Endothelial cell of umbilical vein (primary cell): ENCODE results near the gene RALGAPA1. TPM values are rescaled to one million over a fixed set of nuclear protein-coding genes. Genes with fewer than 3 reads are reported as not detected.

ENCODE experiments used
- BruUV-seq: library from RNA; stranded (reverse); fragments of 400-500 nt; replicated peaks from 2 replicates; lab custom pipeline; 2021; lab: Mats Ljungman, UMichigan
- CTCF ChIA-PET: fragments of 300-600, 350-600 bp; sonication (Branson Sonifier 250); formaldehyde crosslinking; loops from one replicate; lab custom pipeline; 2021; ENCODE audit warnings: antibody characterized with exemption, inconsistent platforms; lab: Charles Lee
- POLR2A ChIA-PET: fragments of 300-600, 350-600 bp; sonication (Branson Sonifier 250); formaldehyde crosslinking; loops from one replicate; lab custom pipeline; 2021; ENCODE audit warnings: antibody characterized with exemption, inconsistent platforms; lab: Charles Lee
- DNase-seq: peaks from one replicate; pipeline ENCODE4 v3.0.0-alpha.2; 2011; ENCODE audit warnings: low read depth, low spot score
- FAIRE-seq: peaks from 2 replicates; lab custom pipeline; 2011; peaks lifted over from hg19 to GRCh38; lab: Jason Lieb, UNC
- H2AFZ ChIP-seq: 2 replicates; pipeline ENCODE4 v1.6.0; 2012; ENCODE audit warnings: low read depth, low read length, control low read depth, inconsistent platforms
- H3K27ac ChIP-seq: 2 replicates; pipeline ENCODE4 v1.5.1; 2011; ENCODE audit warnings: low read depth, mild to moderate bottlenecking, control low read depth, low read length, moderate library complexity; ENCODE audit not compliant: insufficient read depth
- H3K27me3 ChIP-seq, 2 experiments: 2 replicates each; pipeline versions ENCODE4 v1.6.0 to v1.6.1; 2011; ENCODE audit warnings: low read length in 2 of 2, mixed read lengths in 1 of 2; ENCODE audit not compliant: control insufficient read depth in 2 of 2, insufficient read depth in 2 of 2
- H3K36me3 ChIP-seq, 2 experiments: 2 replicates in 1 of 2; 3 replicates in 1 of 2; pipeline ENCODE4 v1.5.1; 2011; ENCODE audit warnings: low read length in 2 of 2, mild to moderate bottlenecking in 1 of 2, moderate library complexity in 1 of 2; ENCODE audit not compliant: control insufficient read depth in 2 of 2, insufficient read depth in 2 of 2; ENCODE audit errors: extremely low read depth in 1 of 2
- H3K4me1 ChIP-seq: 3 replicates; pipeline ENCODE4 v1.5.1; 2011; ENCODE audit warnings: mild to moderate bottlenecking, low read length; ENCODE audit not compliant: control insufficient read depth, insufficient read depth; ENCODE audit errors: extremely low read depth
- H3K4me2 ChIP-seq: 2 replicates; pipeline ENCODE4 v1.6.1; 2011; ENCODE audit warnings: low read length, control low read depth, mixed read lengths; ENCODE audit not compliant: insufficient read depth
- H3K4me3 ChIP-seq, 3 experiments: fragments of 200-600 bp in 1 of 3; sonication (generic), shearing (Covaris generic) in 1 of 3; replicated peaks in 1 of 3; 2 replicates each; pipeline ENCODE4 v1.5.1; 2011 to 2016; ENCODE audit warnings: control low read depth in 3 of 3, low read length in 3 of 3, mild to moderate bottlenecking in 2 of 3, inconsistent platforms in 1 of 3, low read depth in 1 of 3, moderate library complexity in 1 of 3; ENCODE audit not compliant: insufficient read depth in 1 of 3
- H3K79me2 ChIP-seq: 2 replicates; pipeline ENCODE4 v1.6.0; 2012; ENCODE audit warnings: low read length, inconsistent platforms; ENCODE audit not compliant: control insufficient read depth, insufficient read depth
- H3K9ac ChIP-seq: replicated peaks from 2 replicates; pipeline ENCODE3; 2011; ENCODE audit warnings: low read length, control low read depth; ENCODE audit not compliant: insufficient read depth; ENCODE audit errors: extremely low read depth
- H3K9me1 ChIP-seq: replicated peaks from 3 replicates; pipeline ENCODE4 v1.6.0; 2011; ENCODE audit warnings: mild to moderate bottlenecking, low read length; ENCODE audit not compliant: control insufficient read depth, insufficient read depth; ENCODE audit errors: extremely low read depth
- H3K9me3 ChIP-seq: replicated peaks from 2 replicates; pipeline ENCODE4 v1.5.1; 2012; ENCODE audit warnings: low read length, inconsistent platforms; ENCODE audit not compliant: control insufficient read depth, insufficient read depth
- H4K20me1 ChIP-seq: replicated peaks from 2 replicates; pipeline ENCODE3; 2011; ENCODE audit warnings: mild to moderate bottlenecking, low read length; ENCODE audit not compliant: control insufficient read depth, insufficient read depth; ENCODE audit errors: extremely low read depth
- FOS ChIP-seq: IDR thresholded peaks from 2 replicates; pipeline ENCODE4 v1.6.1; 2011; ENCODE audit warnings: mild to moderate bottlenecking, low read length, moderate library complexity, borderline replicate concordance; ENCODE audit not compliant: insufficient read depth
- JUN ChIP-seq: IDR thresholded peaks from 2 replicates; pipeline ENCODE4 v1.6.1; 2011; ENCODE audit warnings: borderline replicate concordance, low read depth; ENCODE audit not compliant: insufficient read length, insufficient read depth
- MYC ChIP-seq: IDR thresholded peaks from one replicate; pipeline ENCODE4 v1.6.1; 2011; ENCODE audit warnings: mild to moderate bottlenecking, low read depth, low read length
- POLR2A ChIP-seq: IDR thresholded peaks from 2 replicates; pipeline ENCODE4 v1.6.1; 2012; ENCODE audit warnings: low read depth, mild to moderate bottlenecking, control low read depth, low read length
- dilution Hi-C: fragments of 300-500 bp; cut with MboI; formaldehyde crosslinking; loops from one replicate; pipeline ENCODE4 v1.15.0; 2019; ENCODE audit warnings: low sequenced_read_pairs; ENCODE audit not compliant: extremely low pct_ligation_motif_present
- intact Hi-C: fragments of 100-400 bp; cut with micrococcal nuclease; formaldehyde crosslinking; loops from one replicate; pipeline ENCODE4 v1.10.0; 2022
- polyA plus RNA-seq, 4 experiments: library from polyadenylated mRNA; depleted of rRNA in 3 of 4; stranded (reverse) in 3 of 4; unstranded in 1 of 4; fragments of >200 nt; gene quantifications; 2 replicates each; pipeline versions ENCODE4 v1.2.1 to v1.2.3, GENCODE V29; 2011 to 2012; ENCODE audit warnings: missing spikeins in 1 of 4
- total RNA-seq: library from RNA; stranded (reverse); gene quantifications from 2 replicates; pipeline ENCODE4 v1.2.3, GENCODE V29; 2021
- TF ChIP-seq, protein P1 (sequence below), 2 donors: IDR thresholded peaks; 1 replicate in 1 of 2; 2 replicates in 1 of 2; pipeline ENCODE4 v1.5.1; 2011; ENCODE audit warnings: low read length in 2 of 2, mild to moderate bottlenecking in 2 of 2, moderate library complexity in 2 of 2, control low read depth in 1 of 2, inconsistent platforms in 1 of 2, low read depth in 1 of 2; ENCODE audit not compliant: insufficient read depth in 1 of 2; ENCODE audit errors: extremely low read depth in 1 of 2
- TF ChIP-seq, protein P2 (sequence below): IDR thresholded peaks from 2 replicates; pipeline ENCODE4 v1.6.1; 2011; ENCODE audit not compliant: insufficient read depth, insufficient read length

Gene RALGAPA1
- total and polyA plus RNA-seq, 2 donors (not counting 3 experiments of a cell fraction or from before 2014, with no cell fraction given), result 6.1 to 30.9 TPM

DNA sequence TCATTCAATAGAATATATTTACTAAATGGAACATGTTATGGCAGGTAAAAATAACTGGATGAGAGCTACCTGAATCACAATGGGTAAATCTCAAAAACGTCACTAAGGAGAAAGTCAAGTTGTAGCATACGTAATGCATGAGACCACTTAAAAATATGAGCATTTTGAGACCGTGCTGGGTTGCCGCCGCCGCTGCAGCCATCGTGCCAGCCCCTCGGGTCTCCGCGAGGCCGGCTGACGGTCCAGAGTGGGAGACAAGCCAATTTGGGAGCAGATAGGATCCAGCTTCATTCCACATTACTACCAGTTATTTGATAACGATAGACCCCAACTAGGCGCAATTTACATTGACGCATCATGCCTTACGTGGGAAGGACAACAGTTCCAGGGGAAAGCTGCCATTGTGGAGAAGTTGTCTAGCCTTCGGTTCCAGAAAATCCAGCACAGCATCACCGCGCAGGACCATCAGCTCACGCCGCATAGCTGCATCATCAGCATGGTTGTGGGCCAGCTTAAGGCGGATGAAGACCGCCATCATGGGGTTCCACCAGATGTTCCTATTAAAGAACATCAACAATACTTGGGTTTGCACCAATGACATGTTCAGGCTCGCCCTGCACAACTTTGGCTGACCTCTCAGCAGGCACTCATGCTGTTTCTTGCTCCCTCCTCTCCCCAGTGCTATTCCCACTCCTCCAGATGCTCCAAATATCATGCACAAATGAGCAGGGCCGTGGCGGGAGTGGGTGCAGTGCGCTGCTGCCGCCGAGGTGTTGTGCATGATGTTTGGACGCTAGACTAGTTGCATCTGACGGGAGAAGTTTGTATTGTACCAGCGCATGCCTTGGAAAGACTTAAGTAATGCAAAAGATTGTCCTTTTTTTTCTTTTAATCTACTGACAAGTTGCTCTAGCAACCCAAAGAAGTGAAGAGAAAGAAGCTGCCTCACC, 10.8 kb upstream of the RALGAPA1 start:
- Histone ChIP-seq H3K79me2 (no peaks in the 10 kb centered on the region), H3K9me1 (no peaks in the 10 kb centered on the region), H3K4me1 (no peaks in the 10 kb centered on the region), H3K27ac (no peak overlapping the region), H3K36me3 (no peaks in the 10 kb centered on the region), H3K4me2 (no peak overlapping the region), H4K20me1 (no peaks in the 10 kb centered on the region), H3K9me3 (no peaks in the 10 kb centered on the region), H3K27me3 (peaks cover 6 to 14% of the 10 kb centered on the region in 2 experiments), H3K4me3 (no peak overlapping the region), H2AFZ (no peak overlapping the region), H3K9ac (no peak overlapping the region)
- POLR2A ChIA-PET, result no interaction called here
- dilution Hi-C loops (no loop called here), intact Hi-C loops (loop anchor here (5.0 to 10.0 kb wide), 2 partner anchors 125 to 398 kb away; no protein-coding TSS in a partner anchor)
- no TSS peak for BruUV-seq
- TF ChIP-seq FOS (no peak), POLR2A (no peak)
- CTCF ChIA-PET, result interaction anchor here (1.0 to 2.3 kb wide), 2 partner anchors 14 to 398 kb away, joined by 4 to 5 read pairs; no protein-coding TSS in a partner anchor
- FAIRE-seq (no peak), DNase-seq (no peak)

DNA sequence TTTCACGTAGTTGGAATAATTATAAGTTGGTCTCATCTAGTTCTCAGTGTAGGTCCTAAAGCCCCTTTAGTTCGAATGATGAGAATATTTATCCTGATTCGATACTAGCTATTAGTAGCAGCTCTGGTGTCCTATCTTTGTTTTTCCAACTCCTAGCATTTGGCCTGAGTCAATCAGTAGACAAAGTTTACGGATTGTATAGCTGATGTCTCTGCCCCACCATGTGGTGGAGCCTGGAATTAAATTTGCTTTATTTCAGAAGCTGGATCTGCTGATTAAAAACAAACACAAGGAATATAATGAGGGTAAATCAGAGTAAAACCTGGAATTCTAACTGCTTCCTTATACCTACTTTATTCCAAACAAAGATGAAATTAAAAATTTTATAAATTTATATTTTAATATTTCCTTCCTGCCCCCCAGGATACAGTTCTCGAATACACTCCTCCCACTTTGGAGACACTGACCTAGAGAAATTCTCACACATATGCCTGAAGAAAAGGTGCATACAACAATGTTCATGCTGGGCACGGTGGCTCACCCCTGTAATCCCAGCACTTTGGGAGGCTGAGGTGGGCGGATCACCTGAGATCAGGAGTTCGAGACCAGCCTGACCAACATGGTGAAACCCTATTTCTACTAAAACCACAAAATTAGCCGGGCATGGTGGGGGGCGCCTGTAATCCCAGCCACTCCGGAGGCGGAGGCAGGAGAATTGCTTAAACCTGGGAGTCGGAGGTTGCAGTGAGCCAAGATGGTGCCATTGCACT, 9.4 kb upstream of the RALGAPA1 start:
- no peak overlapping the region for H3K4me3 ChIP-seq
- peak; percentile 33 for FAIRE-seq
- H3K4me2 ChIP-seq, result no peak overlapping the region
- no peaks in the 10 kb centered on the region for H3K4me1 ChIP-seq
- TF ChIP-seq, protein P1, sequence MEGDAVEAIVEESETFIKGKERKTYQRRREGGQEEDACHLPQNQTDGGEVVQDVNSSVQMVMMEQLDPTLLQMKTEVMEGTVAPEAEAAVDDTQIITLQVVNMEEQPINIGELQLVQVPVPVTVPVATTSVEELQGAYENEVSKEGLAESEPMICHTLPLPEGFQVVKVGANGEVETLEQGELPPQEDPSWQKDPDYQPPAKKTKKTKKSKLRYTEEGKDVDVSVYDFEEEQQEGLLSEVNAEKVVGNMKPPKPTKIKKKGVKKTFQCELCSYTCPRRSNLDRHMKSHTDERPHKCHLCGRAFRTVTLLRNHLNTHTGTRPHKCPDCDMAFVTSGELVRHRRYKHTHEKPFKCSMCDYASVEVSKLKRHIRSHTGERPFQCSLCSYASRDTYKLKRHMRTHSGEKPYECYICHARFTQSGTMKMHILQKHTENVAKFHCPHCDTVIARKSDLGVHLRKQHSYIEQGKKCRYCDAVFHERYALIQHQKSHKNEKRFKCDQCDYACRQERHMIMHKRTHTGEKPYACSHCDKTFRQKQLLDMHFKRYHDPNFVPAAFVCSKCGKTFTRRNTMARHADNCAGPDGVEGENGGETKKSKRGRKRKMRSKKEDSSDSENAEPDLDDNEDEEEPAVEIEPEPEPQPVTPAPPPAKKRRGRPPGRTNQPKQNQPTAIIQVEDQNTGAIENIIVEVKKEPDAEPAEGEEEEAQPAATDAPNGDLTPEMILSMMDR (IDR thresholded peaks at IDR 0.05; ENCODE audit: extremely low read depth in 1 of 2, insufficient read depth in 1 of 2, low read depth in 1 of 2, low read length in 2 of 2), result peak; percentile 22 to 43
- TF ChIP-seq JUN, result no peak
- no peak for TF ChIP-seq MYC
- TF ChIP-seq, protein P2, sequence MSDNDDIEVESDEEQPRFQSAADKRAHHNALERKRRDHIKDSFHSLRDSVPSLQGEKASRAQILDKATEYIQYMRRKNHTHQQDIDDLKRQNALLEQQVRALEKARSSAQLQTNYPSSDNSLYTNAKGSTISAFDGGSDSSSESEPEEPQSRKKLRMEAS, result no peak
- H3K27ac ChIP-seq, result no peak overlapping the region
- no peaks in the 10 kb centered on the region for H4K20me1 ChIP-seq
- H3K9ac ChIP-seq, result no peak overlapping the region
- H2AFZ ChIP-seq, result no peak overlapping the region
- no peaks in the 10 kb centered on the region for H3K9me3 ChIP-seq
- ChIA-PET CTCF (interaction anchor here (0.6 to 3.1 kb wide), 24 partner anchors 8 to 1487 kb away, joined by 3 to 28 read pairs (median 4); partner anchors contain the start of genes BRMS1L, INSM2 and RALGAPA1), POLR2A (no interaction called here)
- BruUV-seq, result no TSS peak
- peak; percentile 64 for DNase-seq
- intact Hi-C loops, result loop anchor here (5.0 to 10.0 kb wide), 2 partner anchors 124 to 396 kb away; no protein-coding TSS in a partner anchor
- no peaks in the 10 kb centered on the region for H3K79me2 ChIP-seq
- H3K27me3 ChIP-seq, result peaks cover 6 to 14% of the 10 kb centered on the region in 2 experiments
- H3K9me1 ChIP-seq, result no peaks in the 10 kb centered on the region
- H3K36me3 ChIP-seq, result no peaks in the 10 kb centered on the region
- dilution Hi-C loops, result no loop called here
